HL-60 (cell line): Measurements from ENCODE around the gene INVS.
"Not testable (repeated sequence)": the region's sequence is repeated elsewhere in the genome, so short reads cannot be mapped to it uniquely, and the experiment has no call there.

Experiments
- DNase-seq, 2 experiments: peaks; one replicate each; pipeline ENCODE4 v3.0.0-alpha.2; 2010 to 2020; ENCODE audit warnings: low read depth in 1 of 2, low spot score in 1 of 2
- H3K27ac ChIP-seq: fragments of 250-450 bp; sonication (Bioruptor Pico); replicated peaks from 2 replicates; pipeline ENCODE4 v1.5.1; 2020; ENCODE audit warnings: mild to moderate bottlenecking, moderate library complexity
- H3K27me3 ChIP-seq: fragments of 250-450 bp; sonication (Bioruptor Pico); 2 replicates; pipeline ENCODE4 v1.5.1; 2021; ENCODE audit warnings: mild to moderate bottlenecking, moderate library complexity; ENCODE audit not compliant: insufficient read depth, poor library complexity, severe bottlenecking
- H3K4me3 ChIP-seq: replicated peaks from 2 replicates; pipeline ENCODE4 v1.5.1; 2011; ENCODE audit warnings: mild to moderate bottlenecking, control low read depth, low read length; ENCODE audit not compliant: insufficient read depth
- CTCF ChIP-seq: IDR thresholded peaks from one replicate; pipeline ENCODE4 v1.5.1; 2011; ENCODE audit warnings: low read length, control low read depth, inconsistent platforms; ENCODE audit not compliant: insufficient read depth
- GABPA ChIP-seq: IDR thresholded peaks from 2 replicates; pipeline ENCODE4 v1.6.1; 2012; ENCODE audit warnings: low read depth
- POLR2AphosphoS5 ChIP-seq: IDR thresholded peaks from 2 replicates; pipeline ENCODE4 v1.6.1; 2012; ENCODE audit warnings: low read depth
- REST ChIP-seq: IDR thresholded peaks from 2 replicates; pipeline ENCODE4 v1.6.1; 2012; ENCODE audit warnings: low read depth; ENCODE audit not compliant: insufficient replicate concordance
- SPI1 ChIP-seq: IDR thresholded peaks from 2 replicates; pipeline ENCODE4 v1.6.1; 2012; ENCODE audit warnings: low read depth, mild to moderate bottlenecking, borderline replicate concordance

The INVS gene

GRCh38 chr9:100228352-100228869 is 129.4 kb downstream of the INVS start:
- TF ChIP-seq REST (no peak), CTCF (no peak), POLR2AphosphoS5 (no peak), SPI1 (no peak), GABPA (no peak)
- no peak overlapping the region for H3K4me3 ChIP-seq
- H3K27me3 ChIP-seq, result no peaks in the 10 kb centered on the region
- no peak for DNase-seq
- H3K27ac ChIP-seq, result no peak overlapping the region

GRCh38 chr9:100229136-100229535 is 130.1 kb downstream of the INVS start:
- Histone ChIP-seq H3K4me3 (no peak overlapping the region), H3K27me3 (no peaks in the 10 kb centered on the region), H3K27ac (no peak overlapping the region)
- TF ChIP-seq POLR2AphosphoS5 (no peak), CTCF (no peak), GABPA (no peak), SPI1 (no peak), REST (no peak)
- no peak for DNase-seq

GRCh38 chr9:100229561-100229960 is 130.5 kb downstream of the INVS start:
- DNase-seq, result no peak
- Histone ChIP-seq H3K27ac (no peak overlapping the region), H3K27me3 (no peaks in the 10 kb centered on the region), H3K4me3 (no peak overlapping the region)
- TF ChIP-seq REST, result no peak
- TF ChIP-seq GABPA, result no peak
- TF ChIP-seq POLR2AphosphoS5, result no peak
- TF ChIP-seq SPI1, result no peak
- TF ChIP-seq CTCF, result no peak

- H3K27me3 ChIP-seq, DNase-seq, H3K27ac ChIP-seq, H3K4me3 ChIP-seq: not testable (repeated sequence)
Observed at GRCh38 chr9:100236986-100237385, 137.9 kb downstream of the INVS start.
